ENCODE measurements around the gene MAP3K6. TPM values are rescaled to one million over a fixed set of nuclear protein-coding genes. Genes with fewer than 3 reads are reported as not detected.

MAP3K6 gene
- total RNA-seq, 3 donors from 2014 or later: 18.5 to 38.5 (median 28.5) TPM

GRCh38 chr1:27403931-27404330, 37.2 kb upstream of the MAP3K6 start:
- Histone ChIP-seq H3K4me3 (no peak overlapping the region), H3K36me3 (ENCODE audit: low read depth) (no peaks in the 10 kb centered on the region), H3K4me1 (ENCODE audit: low read depth) (peaks cover 22% of the 10 kb centered on the region), H3K9me3 (no peaks in the 10 kb centered on the region)
- intact Hi-C loops (cut with DNase I, micrococcal nuclease): loop anchor here in 1 of 2 donors (5.0 kb wide), 1 partner anchor 198 kb away; the partner anchor contains the start of gene AHDC1
- no peak for TF ChIP-seq CTCF (IDR thresholded peaks at IDR 0.05)
- ATAC-seq (no peak), DNase-seq (no peak)

GRCh38 chr1:27403065-27403726, 36.4 kb upstream of the MAP3K6 start:
- intact Hi-C loops (cut with DNase I, micrococcal nuclease): loop anchor here in 1 of 2 donors (5.0 kb wide), 1 partner anchor 199 kb away; the partner anchor contains the start of gene AHDC1
- DNase-seq (peak in 2 of 3 donors; percentile 59 to 78), ATAC-seq (peak; percentile 33)
- Histone ChIP-seq H3K4me1 (ENCODE audit: low read depth) (peaks cover 29% of the 10 kb centered on the region), H3K9me3 (no peaks in the 10 kb centered on the region), H3K36me3 (ENCODE audit: low read depth) (no peaks in the 10 kb centered on the region), H3K4me3 (no peak overlapping the region)
- TF ChIP-seq CTCF (IDR thresholded peaks at IDR 0.05): no peak

- intact Hi-C loops (cut with DNase I, micrococcal nuclease): loop anchor here in 1 of 2 donors (5.0 kb wide), 1 partner anchor 200 kb away; the partner anchor contains the start of gene AHDC1
- Histone ChIP-seq H3K36me3 (ENCODE audit: low read depth) (no peaks in the 10 kb centered on the region), H3K9me3 (no peaks in the 10 kb centered on the region), H3K4me3 (no peak overlapping the region), H3K4me1 (ENCODE audit: low read depth) (peaks cover 32% of the 10 kb centered on the region)
- peak; percentile 75 for ATAC-seq
- peak; percentile 80 to 83 (median 83) for DNase-seq
- TF ChIP-seq CTCF (IDR thresholded peaks at IDR 0.05): peak; percentile 49
These were observed 35.6 kb upstream of the MAP3K6 start for GRCh38 chr1:27402349-27402754.

GRCh38 chr1:27400963-27401341, 34.2 kb upstream of the MAP3K6 start:
- Histone ChIP-seq H3K4me3 (no peak overlapping the region), H3K36me3 (ENCODE audit: low read depth) (no peaks in the 10 kb centered on the region), H3K4me1 (ENCODE audit: low read depth) (peaks cover 25% of the 10 kb centered on the region), H3K9me3 (no peaks in the 10 kb centered on the region)
- intact Hi-C loops (cut with DNase I, micrococcal nuclease): loop anchor here in 1 of 2 donors (5.0 kb wide), 1 partner anchor 201 kb away; the partner anchor contains the start of gene AHDC1
- DNase-seq (no peak), ATAC-seq (no peak)
- no peak for TF ChIP-seq CTCF (IDR thresholded peaks at IDR 0.05)

GRCh38 chr1:27400082-27400962, 33.6 kb upstream of the MAP3K6 start:
- no peak for TF ChIP-seq CTCF (IDR thresholded peaks at IDR 0.05)
- H3K4me3 ChIP-seq: no peak overlapping the region
- no peaks in the 10 kb centered on the region for H3K36me3 ChIP-seq (ENCODE audit: low read depth)
- peaks cover 25% of the 10 kb centered on the region for H3K4me1 ChIP-seq (ENCODE audit: low read depth)
- intact Hi-C loops (cut with DNase I, micrococcal nuclease): loop anchor here in 1 of 2 donors (5.0 kb wide), 1 partner anchor 202 kb away; the partner anchor contains the start of gene AHDC1
- DNase-seq (no peak), ATAC-seq (no peak)
- no peaks in the 10 kb centered on the region for H3K9me3 ChIP-seq

All from mucosa of descending colon (tissue), 3 donors.